ENCODE data around the gene SLC49A3. TPM values are rescaled to one million over a fixed set of nuclear protein-coding genes. Genes with fewer than 3 reads are reported as not detected.

Gene SLC49A3
- total and polyA plus RNA-seq, 2 of the 13 experiments (the other 11 are each of a cell fraction or from before 2014, with no cell fraction given) = 0.07 to 0.17 TPM

DNA sequence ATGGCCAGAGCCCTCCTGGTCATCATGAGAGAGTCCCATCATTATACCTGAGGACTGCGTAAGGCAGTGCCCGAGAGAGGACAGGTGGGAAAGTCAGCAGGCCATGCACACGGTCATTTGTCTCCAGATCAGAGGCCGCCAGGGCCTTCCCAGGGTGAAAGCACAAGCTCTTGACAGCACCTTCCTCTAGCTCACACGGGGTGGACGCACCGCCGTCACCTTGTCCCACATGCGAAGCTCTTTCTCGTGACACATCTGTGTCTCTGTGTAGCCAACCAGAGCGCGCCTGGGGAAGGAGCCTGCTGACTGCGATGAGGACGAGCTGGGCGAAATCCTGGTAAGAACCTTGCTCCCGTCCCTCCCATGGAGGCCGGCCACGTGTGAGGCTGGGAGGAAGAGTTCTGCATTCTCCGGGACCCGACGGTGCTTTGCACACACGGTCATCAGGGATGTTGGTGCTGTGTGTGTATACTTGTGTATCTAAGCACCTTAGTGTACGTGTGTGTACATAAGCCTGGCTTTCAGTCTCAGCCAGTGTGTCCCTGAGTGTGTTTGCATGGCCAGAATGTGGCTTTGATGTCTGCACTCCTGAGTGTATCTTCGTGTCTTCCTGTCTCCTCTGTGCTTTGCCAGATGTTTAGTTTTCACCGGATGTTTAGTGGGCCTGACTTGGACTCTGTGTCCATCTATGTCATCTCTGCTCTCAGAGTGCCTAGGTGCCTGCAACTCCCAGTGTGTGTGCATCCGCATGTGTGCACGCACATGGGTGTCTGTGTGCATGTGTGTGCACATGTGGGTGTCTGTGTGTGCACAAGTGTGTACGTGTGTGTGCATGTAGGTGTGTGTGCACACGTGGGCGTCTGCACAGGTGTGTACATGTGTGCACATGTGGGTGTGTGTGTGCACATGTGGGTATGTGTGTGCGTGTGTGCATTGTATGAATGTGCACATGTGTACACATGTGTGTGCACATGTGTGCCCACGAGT, 30.0 kb downstream of the SLC49A3 start (continued):
- TF ChIP-seq, protein P1, sequence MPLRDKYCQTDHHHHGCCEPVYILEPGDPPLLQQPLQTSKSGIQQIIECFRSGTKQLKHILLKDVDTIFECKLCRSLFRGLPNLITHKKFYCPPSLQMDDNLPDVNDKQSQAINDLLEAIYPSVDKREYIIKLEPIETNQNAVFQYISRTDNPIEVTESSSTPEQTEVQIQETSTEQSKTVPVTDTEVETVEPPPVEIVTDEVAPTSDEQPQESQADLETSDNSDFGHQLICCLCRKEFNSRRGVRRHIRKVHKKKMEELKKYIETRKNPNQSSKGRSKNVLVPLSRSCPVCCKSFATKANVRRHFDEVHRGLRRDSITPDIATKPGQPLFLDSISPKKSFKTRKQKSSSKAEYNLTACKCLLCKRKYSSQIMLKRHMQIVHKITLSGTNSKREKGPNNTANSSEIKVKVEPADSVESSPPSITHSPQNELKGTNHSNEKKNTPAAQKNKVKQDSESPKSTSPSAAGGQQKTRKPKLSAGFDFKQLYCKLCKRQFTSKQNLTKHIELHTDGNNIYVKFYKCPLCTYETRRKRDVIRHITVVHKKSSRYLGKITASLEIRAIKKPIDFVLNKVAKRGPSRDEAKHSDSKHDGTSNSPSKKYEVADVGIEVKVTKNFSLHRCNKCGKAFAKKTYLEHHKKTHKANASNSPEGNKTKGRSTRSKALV (CRISPR knock-in tag; IDR thresholded peaks at IDR 0.05) = no peak
- TF ChIP-seq RFX1 (IDR thresholded peaks at IDR 0.05) (no peak), BCL6 (CRISPR knock-in tag; IDR thresholded peaks at IDR 0.05) (0 out of 2 replicates have a peak, but pooled peaks have one; percentile 23), ZNF556 (CRISPR knock-in tag; IDR thresholded peaks at IDR 0.05; ENCODE audit: borderline replicate concordance) (peak; percentile 38; the same call in 1 of the 2 replicates), PRMT3 (CRISPR knock-in tag; IDR thresholded peaks at IDR 0.05; ENCODE audit: borderline replicate concordance, low read depth) (no peak), ZNF510 (CRISPR knock-in tag; IDR thresholded peaks at IDR 0.05; ENCODE audit: low read depth) (no peak), GTF2F1 (IDR thresholded peaks at IDR 0.05; ENCODE audit: low read length) (no peak), PAX8 (CRISPR knock-in tag; IDR thresholded peaks at IDR 0.05; ENCODE audit: borderline replicate concordance) (no peak), RXRB (CRISPR knock-in tag; IDR thresholded peaks at IDR 0.05; ENCODE audit: borderline replicate concordance) (peak; percentile 76), ZNF468 (CRISPR knock-in tag; IDR thresholded peaks at IDR 0.05) (0 out of 2 replicates have a peak, but pooled peaks have one; percentile 25), CEBPB (IDR thresholded peaks at IDR 0.05; ENCODE audit: borderline replicate concordance, low read depth, low read length) (no peak), KDM1A (CRISPR knock-in tag; IDR thresholded peaks at IDR 0.05) (no peak), FOXA3 (CRISPR knock-in tag; IDR thresholded peaks at IDR 0.05) (peak; percentile 89), RAD21 (CRISPR knock-in tag; IDR thresholded peaks at IDR 0.05) (no peak)
- TF ChIP-seq, protein P2, sequence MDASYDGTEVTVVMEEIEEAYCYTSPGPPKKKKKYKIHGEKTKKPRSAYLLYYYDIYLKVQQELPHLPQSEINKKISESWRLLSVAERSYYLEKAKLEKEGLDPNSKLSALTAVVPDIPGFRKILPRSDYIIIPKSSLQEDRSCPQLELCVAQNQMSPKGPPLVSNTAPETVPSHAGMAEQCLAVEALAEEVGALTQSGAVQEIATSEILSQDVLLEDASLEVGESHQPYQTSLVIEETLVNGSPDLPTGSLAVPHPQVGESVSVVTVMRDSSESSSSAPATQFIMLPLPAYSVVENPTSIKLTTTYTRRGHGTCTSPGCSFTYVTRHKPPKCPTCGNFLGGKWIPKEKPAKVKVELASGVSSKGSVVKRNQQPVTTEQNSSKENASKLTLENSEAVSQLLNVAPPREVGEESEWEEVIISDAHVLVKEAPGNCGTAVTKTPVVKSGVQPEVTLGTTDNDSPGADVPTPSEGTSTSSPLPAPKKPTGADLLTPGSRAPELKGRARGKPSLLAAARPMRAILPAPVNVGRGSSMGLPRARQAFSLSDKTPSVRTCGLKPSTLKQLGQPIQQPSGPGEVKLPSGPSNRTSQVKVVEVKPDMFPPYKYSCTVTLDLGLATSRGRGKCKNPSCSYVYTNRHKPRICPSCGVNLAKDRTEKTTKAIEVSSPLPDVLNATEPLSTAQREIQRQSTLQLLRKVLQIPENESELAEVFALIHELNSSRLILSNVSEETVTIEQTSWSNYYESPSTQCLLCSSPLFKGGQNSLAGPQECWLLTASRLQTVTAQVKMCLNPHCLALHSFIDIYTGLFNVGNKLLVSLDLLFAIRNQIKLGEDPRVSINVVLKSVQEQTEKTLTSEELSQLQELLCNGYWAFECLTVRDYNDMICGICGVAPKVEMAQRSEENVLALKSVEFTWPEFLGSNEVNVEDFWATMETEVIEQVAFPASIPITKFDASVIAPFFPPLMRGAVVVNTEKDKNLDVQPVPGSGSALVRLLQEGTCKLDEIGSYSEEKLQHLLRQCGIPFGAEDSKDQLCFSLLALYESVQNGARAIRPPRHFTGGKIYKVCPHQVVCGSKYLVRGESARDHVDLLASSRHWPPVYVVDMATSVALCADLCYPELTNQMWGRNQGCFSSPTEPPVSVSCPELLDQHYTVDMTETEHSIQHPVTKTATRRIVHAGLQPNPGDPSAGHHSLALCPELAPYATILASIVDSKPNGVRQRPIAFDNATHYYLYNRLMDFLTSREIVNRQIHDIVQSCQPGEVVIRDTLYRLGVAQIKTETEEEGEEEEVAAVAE (CRISPR knock-in tag; IDR thresholded peaks at IDR 0.05; ENCODE audit: borderline replicate concordance) = no peak
- TF ChIP-seq, protein P3, sequence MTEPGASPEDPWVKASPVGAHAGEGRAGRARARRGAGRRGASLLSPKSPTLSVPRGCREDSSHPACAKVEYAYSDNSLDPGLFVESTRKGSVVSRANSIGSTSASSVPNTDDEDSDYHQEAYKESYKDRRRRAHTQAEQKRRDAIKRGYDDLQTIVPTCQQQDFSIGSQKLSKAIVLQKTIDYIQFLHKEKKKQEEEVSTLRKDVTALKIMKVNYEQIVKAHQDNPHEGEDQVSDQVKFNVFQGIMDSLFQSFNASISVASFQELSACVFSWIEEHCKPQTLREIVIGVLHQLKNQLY (CRISPR knock-in tag; IDR thresholded peaks at IDR 0.05) = 0 out of 2 replicates have a peak, but pooled peaks have one; percentile 20
- TF ChIP-seq, protein P4, sequence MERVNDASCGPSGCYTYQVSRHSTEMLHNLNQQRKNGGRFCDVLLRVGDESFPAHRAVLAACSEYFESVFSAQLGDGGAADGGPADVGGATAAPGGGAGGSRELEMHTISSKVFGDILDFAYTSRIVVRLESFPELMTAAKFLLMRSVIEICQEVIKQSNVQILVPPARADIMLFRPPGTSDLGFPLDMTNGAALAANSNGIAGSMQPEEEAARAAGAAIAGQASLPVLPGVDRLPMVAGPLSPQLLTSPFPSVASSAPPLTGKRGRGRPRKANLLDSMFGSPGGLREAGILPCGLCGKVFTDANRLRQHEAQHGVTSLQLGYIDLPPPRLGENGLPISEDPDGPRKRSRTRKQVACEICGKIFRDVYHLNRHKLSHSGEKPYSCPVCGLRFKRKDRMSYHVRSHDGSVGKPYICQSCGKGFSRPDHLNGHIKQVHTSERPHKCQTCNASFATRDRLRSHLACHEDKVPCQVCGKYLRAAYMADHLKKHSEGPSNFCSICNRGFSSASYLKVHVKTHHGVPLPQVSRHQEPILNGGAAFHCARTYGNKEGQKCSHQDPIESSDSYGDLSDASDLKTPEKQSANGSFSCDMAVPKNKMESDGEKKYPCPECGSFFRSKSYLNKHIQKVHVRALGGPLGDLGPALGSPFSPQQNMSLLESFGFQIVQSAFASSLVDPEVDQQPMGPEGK (CRISPR knock-in tag; IDR thresholded peaks at IDR 0.05) = no peak
- TF ChIP-seq, protein P5, sequence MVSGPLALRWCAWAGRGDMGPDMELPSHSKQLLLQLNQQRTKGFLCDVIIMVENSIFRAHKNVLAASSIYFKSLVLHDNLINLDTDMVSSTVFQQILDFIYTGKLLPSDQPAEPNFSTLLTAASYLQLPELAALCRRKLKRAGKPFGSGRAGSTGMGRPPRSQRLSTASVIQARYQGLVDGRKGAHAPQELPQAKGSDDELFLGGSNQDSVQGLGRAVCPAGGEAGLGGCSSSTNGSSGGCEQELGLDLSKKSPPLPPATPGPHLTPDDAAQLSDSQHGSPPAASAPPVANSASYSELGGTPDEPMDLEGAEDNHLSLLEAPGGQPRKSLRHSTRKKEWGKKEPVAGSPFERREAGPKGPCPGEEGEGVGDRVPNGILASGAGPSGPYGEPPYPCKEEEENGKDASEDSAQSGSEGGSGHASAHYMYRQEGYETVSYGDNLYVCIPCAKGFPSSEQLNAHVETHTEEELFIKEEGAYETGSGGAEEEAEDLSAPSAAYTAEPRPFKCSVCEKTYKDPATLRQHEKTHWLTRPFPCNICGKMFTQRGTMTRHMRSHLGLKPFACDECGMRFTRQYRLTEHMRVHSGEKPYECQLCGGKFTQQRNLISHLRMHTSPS (CRISPR knock-in tag; IDR thresholded peaks at IDR 0.05; ENCODE audit: low read depth) = no peak
